ENCODE measurements around the gene RAB27B.
A peak's percentile ranks its signal among the peaks of the same experiment; 100 is the strongest.
"Not testable (repeated sequence)": the region's sequence is repeated elsewhere in the genome, so short reads cannot be mapped to it uniquely, and the experiment has no call there.

The RAB27B gene

GRCh38 chr18:54813305-54813704, 15.0 kb upstream of the RAB27B start:
- no peak for DNase-seq (ENCODE audit: low read depth)
- H3K4me3 ChIP-seq (ENCODE audit: low read depth, low read length) = no peak overlapping the region

- no peak overlapping the region for H3K4me3 ChIP-seq (ENCODE audit: low read depth, low read length)
- no peak for DNase-seq (ENCODE audit: low read depth)
Measured at GRCh38 chr18:54813977-54814565, 14.2 kb upstream of the RAB27B start.

GRCh38 chr18:54815086-54815485, 13.2 kb upstream of the RAB27B start:
- H3K4me3 ChIP-seq (ENCODE audit: low read depth, low read length) = no peak overlapping the region
- no peak for DNase-seq (ENCODE audit: low read depth)

DNA sequence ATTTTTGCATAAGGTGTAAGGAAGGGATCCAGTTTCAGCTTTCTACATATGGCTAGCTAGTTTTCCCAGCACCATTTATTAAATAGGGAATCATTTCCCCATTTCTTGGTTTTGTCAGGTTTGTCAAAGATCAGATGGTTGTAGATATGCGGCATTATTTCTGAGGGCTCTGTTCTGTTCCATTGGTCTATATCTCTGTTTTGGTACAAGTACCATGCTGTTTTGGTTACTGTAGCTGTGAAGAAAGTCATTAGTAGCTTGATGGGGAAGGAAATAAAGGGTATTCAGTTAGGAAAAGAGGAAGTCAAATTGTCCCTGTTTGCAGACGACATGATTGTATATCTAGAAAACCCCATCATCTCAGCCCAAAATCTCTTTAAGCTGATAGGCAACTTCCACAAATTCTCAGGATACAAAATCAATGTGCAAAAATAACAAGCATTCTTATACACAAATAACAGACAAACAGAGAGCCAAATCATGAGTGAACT, 7.4 kb upstream of the RAB27B start:
- DNase-seq (ENCODE audit: low read depth); H3K4me3 ChIP-seq (ENCODE audit: low read depth, low read length): not testable (repeated sequence)

- peak; percentile 96 for DNase-seq (ENCODE audit: low read depth)
- H3K4me3 ChIP-seq (ENCODE audit: low read depth, low read length) = no peak overlapping the region
Measured at GRCh38 chr18:54822872-54823845, 5.1 kb upstream of the RAB27B start.

- H3K4me3 ChIP-seq (ENCODE audit: low read depth, low read length) = no peak overlapping the region
- DNase-seq (ENCODE audit: low read depth) = no peak
Measured at GRCh38 chr18:54824761-54825160, 3.5 kb upstream of the RAB27B start.

GRCh38 chr18:54825601-54826344, 2.5 kb upstream of the RAB27B start:
- H3K4me3 ChIP-seq (ENCODE audit: low read depth, low read length) = no peak overlapping the region
- no peak for DNase-seq (ENCODE audit: low read depth)

GRCh38 chr18:54828986-54829385, 709 bp downstream of the RAB27B start:
- DNase-seq (ENCODE audit: low read depth) = no peak
- peak overlapping the region; percentile 61 for H3K4me3 ChIP-seq (ENCODE audit: low read depth, low read length)

DNA sequence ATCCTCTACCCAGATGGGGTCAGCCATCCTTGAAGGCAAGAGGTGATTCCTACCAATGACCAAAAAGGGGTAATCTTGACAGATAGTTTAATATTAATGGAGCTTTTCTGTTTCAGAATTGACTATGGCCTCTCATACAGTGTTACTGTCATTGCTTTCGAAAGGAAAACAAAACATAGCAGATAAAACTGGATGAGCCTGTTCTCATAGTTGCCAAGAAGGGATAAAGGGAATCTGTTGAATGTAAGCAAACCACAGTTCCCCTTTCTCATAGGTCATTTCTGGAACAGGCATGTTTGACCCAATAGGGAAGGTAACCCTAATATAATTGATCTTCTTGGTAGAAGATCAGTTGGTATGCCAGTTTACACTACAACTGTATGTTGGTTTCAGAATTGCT, 1.6 kb downstream of the RAB27B start:
- no peak for DNase-seq (ENCODE audit: low read depth)
- H3K4me3 ChIP-seq (ENCODE audit: low read depth, low read length) = no peak overlapping the region

- H3K4me3 ChIP-seq (ENCODE audit: low read depth, low read length) = no peak overlapping the region
- no peak for DNase-seq (ENCODE audit: low read depth)
Measured at GRCh38 chr18:54830260-54830659, 2.0 kb downstream of the RAB27B start.

- no peak overlapping the region for H3K4me3 ChIP-seq (ENCODE audit: low read depth, low read length)
- no peak for DNase-seq (ENCODE audit: low read depth)
Measured at GRCh38 chr18:54830866-54831265, 2.6 kb downstream of the RAB27B start.

- DNase-seq (ENCODE audit: low read depth) = no peak
- no peak overlapping the region for H3K4me3 ChIP-seq (ENCODE audit: low read depth, low read length)
Measured at GRCh38 chr18:54835944-54836343, 7.7 kb downstream of the RAB27B start.

GRCh38 chr18:54843314-54843713, 15.0 kb downstream of the RAB27B start:
- DNase-seq (ENCODE audit: low read depth) = no peak
- H3K4me3 ChIP-seq (ENCODE audit: low read depth, low read length) = no peak overlapping the region

DNA sequence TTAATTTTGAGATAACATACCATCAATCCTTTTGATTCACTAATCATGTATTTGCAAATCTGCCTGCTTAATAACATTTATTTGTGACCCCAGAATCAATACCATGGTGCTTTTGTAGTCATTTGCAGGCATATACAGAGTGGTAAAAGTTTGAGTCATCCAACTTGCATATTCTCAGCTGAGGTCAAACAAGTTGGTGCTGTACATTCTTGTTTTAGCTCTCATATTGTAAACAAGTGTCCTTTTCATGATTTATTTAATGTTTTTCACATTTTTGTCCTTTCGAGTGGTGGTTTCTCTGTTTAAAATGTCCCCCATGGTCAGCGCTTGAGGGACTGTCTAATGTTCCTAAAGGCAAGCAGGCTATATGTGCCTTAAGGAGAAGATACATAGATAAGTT, 17.5 kb downstream of the RAB27B start:
- H3K4me3 ChIP-seq (ENCODE audit: low read depth, low read length) = no peak overlapping the region
- no peak for DNase-seq (ENCODE audit: low read depth)

DNA sequence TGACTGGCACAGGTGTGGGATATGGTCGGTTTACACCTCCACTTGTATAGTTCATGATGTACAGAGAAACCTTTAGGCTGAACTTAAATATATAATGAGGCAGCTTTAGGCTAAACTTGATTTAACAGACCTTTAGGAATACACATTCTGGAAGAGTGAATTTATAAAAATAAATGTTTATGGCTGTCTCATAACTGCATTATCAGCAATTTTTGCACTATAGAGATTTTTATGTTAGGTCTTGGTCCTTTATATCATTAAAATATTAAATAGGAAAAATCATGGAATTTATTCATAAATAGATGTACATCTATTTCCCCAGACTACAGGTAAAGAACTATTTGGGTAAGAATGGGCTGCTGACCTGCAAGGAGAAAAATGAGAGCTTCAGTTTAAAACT, 19.8 kb downstream of the RAB27B start:
- no peak overlapping the region for H3K4me3 ChIP-seq (ENCODE audit: low read depth, low read length)
- DNase-seq (ENCODE audit: low read depth) = no peak

GRCh38 chr18:54849683-54850082, 21.4 kb downstream of the RAB27B start:
- H3K4me3 ChIP-seq (ENCODE audit: low read depth, low read length) = no peak overlapping the region
- DNase-seq (ENCODE audit: low read depth) = no peak

GRCh38 chr18:54850598-54850997, 22.3 kb downstream of the RAB27B start:
- H3K4me3 ChIP-seq (ENCODE audit: low read depth, low read length) = no peak overlapping the region
- DNase-seq (ENCODE audit: low read depth) = no peak

GRCh38 chr18:54852780-54853675, 24.8 kb downstream of the RAB27B start:
- DNase-seq (ENCODE audit: low read depth) = no peak
- no peak overlapping the region for H3K4me3 ChIP-seq (ENCODE audit: low read depth, low read length)

GRCh38 chr18:54855050-54855449, 26.8 kb downstream of the RAB27B start:
- not testable (repeated sequence) for DNase-seq (ENCODE audit: low read depth); H3K4me3 ChIP-seq (ENCODE audit: low read depth, low read length)
